ENCODE measurements around the gene EXOC6B. TPM values are rescaled to one million over a fixed set of nuclear protein-coding genes. Genes with fewer than 3 reads are reported as not detected.

The EXOC6B gene
- total and polyA plus RNA-seq, 9 of the 15 experiments (the other 6 are each of a cell fraction or from before 2014, with no cell fraction given) = 0.28 to 4.2 (median 2.0) TPM

- intact Hi-C loops (cut with micrococcal nuclease) (no loop called here), in situ Hi-C loops (cut with MboI) (no loop called here)
- no peaks in the 10 kb centered on the region for H3K9me1 ChIP-seq (ENCODE audit: control insufficient read depth, insufficient read depth, low read length)
- CTCF ChIA-PET (ENCODE audit: low intra/inter-chr PET ratio) = no interaction called here
- no peak for FAIRE-seq
- no peak for ATAC-seq
- H3K4me2 ChIP-seq (ENCODE audit: insufficient read depth, low read length) = no peak overlapping the region
- H4K20me1 ChIP-seq (replicated peaks; ENCODE audit: control insufficient read depth, insufficient read depth, low read length) = no peaks in the 10 kb centered on the region
- no peaks in the 10 kb centered on the region for H3K79me2 ChIP-seq (ENCODE audit: control insufficient read depth, insufficient read depth, low read length)
- WGBS (ENCODE audit: insufficient coverage, low coverage, missing lambda C conversion rate) = 75% methylated on average over 1 of the region's 1 CpG
- H3K4me3 ChIP-seq = no peak overlapping the region
- no peak for DNase-seq (ENCODE audit: extremely low read depth in 1 of 4, low spot score in 3 of 4)
- BruUV-seq (replicated peaks) = no TSS peak
- POLR2A ChIA-PET = interaction anchor here (1.3 kb wide), 1 partner anchor 9 kb away, joined by 4 read pairs; no protein-coding TSS in a partner anchor
- no peak overlapping the region for H3K27ac ChIP-seq (ENCODE audit: extremely low read depth, low read depth, low read length)
- H3K4me1 ChIP-seq (replicated peaks in 1 of 2; ENCODE audit: control insufficient read depth in 2 of 2, insufficient read depth in 2 of 2, low read length in 2 of 2) = no peaks in the 10 kb centered on the region
- H3K27me3 ChIP-seq (ENCODE audit: control insufficient read depth in 2 of 2, insufficient read depth in 2 of 2, low read length in 2 of 2) = no peaks in the 10 kb centered on the region
- no peaks in the 10 kb centered on the region for H3K9me3 ChIP-seq (replicated peaks; ENCODE audit: control insufficient read depth, insufficient read depth, low read depth, low read length)
- no peak for TF ChIP-seq HMGN3 (IDR thresholded peaks at IDR 0.05; ENCODE audit: borderline replicate concordance, extremely low read depth, insufficient read length, low read depth, low read length)
- TF ChIP-seq L3MBTL2 (IDR thresholded peaks at IDR 0.05) = no peak
- no peak for TF ChIP-seq PPARD (CRISPR knock-in tag; IDR thresholded peaks at IDR 0.05)
- peak; percentile 92 for TF ChIP-seq MAFG (tag; conservative IDR thresholded peaks at IDR 0.05)
- TF ChIP-seq ZNF75A (CRISPR knock-in tag; IDR thresholded peaks at IDR 0.05) = no peak
- no peak for TF ChIP-seq SMARCA5 (IDR thresholded peaks at IDR 0.05)
- peak; percentile 98 for TF ChIP-seq ZNF316 (IDR thresholded peaks at IDR 0.05)
- peak; percentile 98 for TF ChIP-seq MAFK (IDR thresholded peaks at IDR 0.05; ENCODE audit: low read length)
- no peak for TF ChIP-seq SPI1 (IDR thresholded peaks at IDR 0.05; ENCODE audit: borderline replicate concordance, low read depth, low read length)
- TF ChIP-seq ZNF212 (CRISPR knock-in tag; IDR thresholded peaks at IDR 0.05) = no peak
- TF ChIP-seq MAFF (IDR thresholded peaks at IDR 0.05; ENCODE audit: low read length) = peak; percentile 97
- no peak for TF ChIP-seq SOX6 (IDR thresholded peaks at IDR 0.05)
- peak; percentile 94 for TF ChIP-seq C11orf30 (IDR thresholded peaks at IDR 0.05; ENCODE audit: low read depth)
- TF ChIP-seq BACH1 (tag; IDR thresholded peaks at IDR 0.05) = no peak
- no peak overlapping the region for H3K9ac ChIP-seq (ENCODE audit: insufficient read depth in 1 of 2, low read depth in 2 of 2, low read length in 2 of 2)
- no peak overlapping the region for H2AFZ ChIP-seq (ENCODE audit: low read depth, low read length)
- no peaks in the 10 kb centered on the region for H3K36me3 ChIP-seq (ENCODE audit: control insufficient read depth, insufficient read depth, low read length)
Measured at GRCh38 chr2:72526623-72527022, 299.2 kb downstream of the EXOC6B start.

All from K562 (cell line).